Mammary epithelial cell (primary cell): ENCODE results near the gene SYT15.
"Not testable (repeated sequence)": the region's sequence is repeated elsewhere in the genome, so short reads cannot be mapped to it uniquely, and the experiment has no call there.

Experiments
- EZH2 ChIP-seq: IDR thresholded peaks from 2 replicates; pipeline ENCODE4 v1.6.1; 2012; ENCODE audit warnings: low read length, inconsistent platforms, borderline replicate concordance
- TF ChIP-seq, protein P1 (sequence below), 2 donors: IDR thresholded peaks in 1 of 2; conservative IDR thresholded peaks in 1 of 2; 2 replicates each; pipeline ENCODE4 v1.5.1; 2011 to 2012; ENCODE audit warnings: inconsistent platforms in 2 of 2, low read length in 2 of 2, mild to moderate bottlenecking in 2 of 2, control low read depth in 1 of 2, low read depth in 1 of 2; ENCODE audit not compliant: insufficient read depth in 1 of 2; ENCODE audit errors: extremely low read depth in 1 of 2

GRCh38 chr10:46629805-46630204 lies 50.9 kb downstream of the SYT15 start:
- TF ChIP-seq, protein P1, sequence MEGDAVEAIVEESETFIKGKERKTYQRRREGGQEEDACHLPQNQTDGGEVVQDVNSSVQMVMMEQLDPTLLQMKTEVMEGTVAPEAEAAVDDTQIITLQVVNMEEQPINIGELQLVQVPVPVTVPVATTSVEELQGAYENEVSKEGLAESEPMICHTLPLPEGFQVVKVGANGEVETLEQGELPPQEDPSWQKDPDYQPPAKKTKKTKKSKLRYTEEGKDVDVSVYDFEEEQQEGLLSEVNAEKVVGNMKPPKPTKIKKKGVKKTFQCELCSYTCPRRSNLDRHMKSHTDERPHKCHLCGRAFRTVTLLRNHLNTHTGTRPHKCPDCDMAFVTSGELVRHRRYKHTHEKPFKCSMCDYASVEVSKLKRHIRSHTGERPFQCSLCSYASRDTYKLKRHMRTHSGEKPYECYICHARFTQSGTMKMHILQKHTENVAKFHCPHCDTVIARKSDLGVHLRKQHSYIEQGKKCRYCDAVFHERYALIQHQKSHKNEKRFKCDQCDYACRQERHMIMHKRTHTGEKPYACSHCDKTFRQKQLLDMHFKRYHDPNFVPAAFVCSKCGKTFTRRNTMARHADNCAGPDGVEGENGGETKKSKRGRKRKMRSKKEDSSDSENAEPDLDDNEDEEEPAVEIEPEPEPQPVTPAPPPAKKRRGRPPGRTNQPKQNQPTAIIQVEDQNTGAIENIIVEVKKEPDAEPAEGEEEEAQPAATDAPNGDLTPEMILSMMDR (conservative IDR thresholded peaks at IDR 0.05 in 1 of 2, IDR thresholded peaks at IDR 0.05 in 1 of 2; ENCODE audit: extremely low read depth in 1 of 2, insufficient read depth in 1 of 2, low read depth in 1 of 2, low read length in 2 of 2), result not testable (repeated sequence)
- TF ChIP-seq EZH2, result not testable (repeated sequence)
